ENCODE data around the gene HOMER3. TPM values are rescaled to one million over a fixed set of nuclear protein-coding genes. Genes with fewer than 3 reads are reported as not detected.

Gene HOMER3
- total and polyA plus RNA-seq, 2 donors (not counting 1 experiment from before 2014, with no cell fraction given), result 23.7 to 70.2 TPM

GRCh38 chr19:18987456-18987855 lies 46.4 kb upstream of the HOMER3 start:
- H3K79me2 ChIP-seq (ENCODE audit: control insufficient read depth, insufficient read depth, low read length), result no peaks in the 10 kb centered on the region
- no peak overlapping the region for H3K27ac ChIP-seq (ENCODE audit: insufficient read depth, low read length)
- no peak overlapping the region for H3K9ac ChIP-seq (ENCODE audit: insufficient read depth, low read length)
- no peak overlapping the region for H3K4me2 ChIP-seq (ENCODE audit: extremely low read depth, insufficient read depth, low read length)
- no peak for TF ChIP-seq EZH2 (IDR thresholded peaks at IDR 0.05; ENCODE audit: low read length, missing control alignments)
- TF ChIP-seq, protein P1, sequence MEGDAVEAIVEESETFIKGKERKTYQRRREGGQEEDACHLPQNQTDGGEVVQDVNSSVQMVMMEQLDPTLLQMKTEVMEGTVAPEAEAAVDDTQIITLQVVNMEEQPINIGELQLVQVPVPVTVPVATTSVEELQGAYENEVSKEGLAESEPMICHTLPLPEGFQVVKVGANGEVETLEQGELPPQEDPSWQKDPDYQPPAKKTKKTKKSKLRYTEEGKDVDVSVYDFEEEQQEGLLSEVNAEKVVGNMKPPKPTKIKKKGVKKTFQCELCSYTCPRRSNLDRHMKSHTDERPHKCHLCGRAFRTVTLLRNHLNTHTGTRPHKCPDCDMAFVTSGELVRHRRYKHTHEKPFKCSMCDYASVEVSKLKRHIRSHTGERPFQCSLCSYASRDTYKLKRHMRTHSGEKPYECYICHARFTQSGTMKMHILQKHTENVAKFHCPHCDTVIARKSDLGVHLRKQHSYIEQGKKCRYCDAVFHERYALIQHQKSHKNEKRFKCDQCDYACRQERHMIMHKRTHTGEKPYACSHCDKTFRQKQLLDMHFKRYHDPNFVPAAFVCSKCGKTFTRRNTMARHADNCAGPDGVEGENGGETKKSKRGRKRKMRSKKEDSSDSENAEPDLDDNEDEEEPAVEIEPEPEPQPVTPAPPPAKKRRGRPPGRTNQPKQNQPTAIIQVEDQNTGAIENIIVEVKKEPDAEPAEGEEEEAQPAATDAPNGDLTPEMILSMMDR (conservative IDR thresholded peaks at IDR 0.05 in 1 of 2, IDR thresholded peaks at IDR 0.05 in 1 of 2; ENCODE audit: low read depth in 1 of 2, low read length in 2 of 2), result no peak
- no peak overlapping the region for H3K4me3 ChIP-seq (replicated peaks in 1 of 4; ENCODE audit: control extremely low read depth in 1 of 4, insufficient read depth in 1 of 4, low read depth in 3 of 4, low read length in 4 of 4)
- peaks cover 5% of the 10 kb centered on the region for H3K36me3 ChIP-seq (ENCODE audit: control insufficient read depth, insufficient read depth, low read length)
- no peaks in the 10 kb centered on the region for H4K20me1 ChIP-seq (ENCODE audit: control insufficient read depth, extremely low read depth, insufficient read depth, low read length)
- H3K4me1 ChIP-seq (ENCODE audit: control insufficient read depth, extremely low read depth, insufficient read depth, low read length), result no peaks in the 10 kb centered on the region
- H3K9me3 ChIP-seq (ENCODE audit: control insufficient read depth, insufficient read depth, low read depth, low read length), result no peaks in the 10 kb centered on the region
- no peak overlapping the region for H2AFZ ChIP-seq (ENCODE audit: low read length)
- peaks cover 5% of the 10 kb centered on the region for H3K27me3 ChIP-seq (ENCODE audit: control insufficient read depth, insufficient read depth, low read length)
- no peak for DNase-seq (ENCODE audit: low read depth in 2 of 2)

- Histone ChIP-seq H3K36me3 (ENCODE audit: control insufficient read depth, insufficient read depth, low read length) (no peaks in the 10 kb centered on the region), H3K9ac (ENCODE audit: insufficient read depth, low read length) (no peak overlapping the region), H3K9me3 (ENCODE audit: control insufficient read depth, insufficient read depth, low read depth, low read length) (no peaks in the 10 kb centered on the region), H3K4me2 (ENCODE audit: extremely low read depth, insufficient read depth, low read length) (no peak overlapping the region), H3K79me2 (ENCODE audit: control insufficient read depth, insufficient read depth, low read length) (no peaks in the 10 kb centered on the region), H3K27me3 (ENCODE audit: control insufficient read depth, insufficient read depth, low read length) (peaks cover 5% of the 10 kb centered on the region), H4K20me1 (ENCODE audit: control insufficient read depth, extremely low read depth, insufficient read depth, low read length) (no peaks in the 10 kb centered on the region), H3K4me1 (ENCODE audit: control insufficient read depth, extremely low read depth, insufficient read depth, low read length) (no peaks in the 10 kb centered on the region), H2AFZ (ENCODE audit: low read length) (no peak overlapping the region), H3K4me3 (replicated peaks in 1 of 4; ENCODE audit: control extremely low read depth in 1 of 4, insufficient read depth in 1 of 4, low read depth in 3 of 4, low read length in 4 of 4) (no peak overlapping the region), H3K27ac (ENCODE audit: insufficient read depth, low read length) (no peak overlapping the region)
- no peak for TF ChIP-seq EZH2 (IDR thresholded peaks at IDR 0.05; ENCODE audit: low read length, missing control alignments)
- TF ChIP-seq, protein P1 (conservative IDR thresholded peaks at IDR 0.05 in 1 of 2, IDR thresholded peaks at IDR 0.05 in 1 of 2; ENCODE audit: low read depth in 1 of 2, low read length in 2 of 2), result no peak
- no peak for DNase-seq (ENCODE audit: low read depth in 2 of 2)
Measured at GRCh38 chr19:18985257-18985656, 44.2 kb upstream of the HOMER3 start.

DNA sequence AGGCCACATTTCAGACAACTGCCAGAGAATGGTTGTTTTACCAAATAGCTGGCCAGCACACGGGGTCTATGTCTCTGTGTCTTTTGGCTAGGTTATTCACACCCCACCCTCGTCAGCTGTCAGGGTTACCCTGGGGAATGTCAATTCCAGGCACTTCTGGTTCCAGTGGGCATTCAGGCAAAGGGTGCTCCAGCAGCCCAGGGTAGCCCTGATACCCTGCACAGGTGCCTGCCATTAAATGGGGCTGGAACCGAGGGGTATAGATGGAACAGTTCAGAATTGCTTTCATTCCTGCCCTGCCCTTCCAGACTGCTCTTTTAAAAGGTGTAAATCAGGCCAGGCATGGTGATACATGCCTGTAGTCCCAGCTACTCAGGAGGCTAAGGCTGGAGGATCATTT lies 43.2 kb upstream of the HOMER3 start:
- no peak overlapping the region for H3K4me2 ChIP-seq (ENCODE audit: extremely low read depth, insufficient read depth, low read length)
- no peaks in the 10 kb centered on the region for H3K4me1 ChIP-seq (ENCODE audit: control insufficient read depth, extremely low read depth, insufficient read depth, low read length)
- no peak for DNase-seq (ENCODE audit: low read depth in 2 of 2)
- H3K9me3 ChIP-seq (ENCODE audit: control insufficient read depth, insufficient read depth, low read depth, low read length), result no peaks in the 10 kb centered on the region
- no peak overlapping the region for H3K9ac ChIP-seq (ENCODE audit: insufficient read depth, low read length)
- H3K27me3 ChIP-seq (ENCODE audit: control insufficient read depth, insufficient read depth, low read length), result peaks cover 5% of the 10 kb centered on the region
- no peak overlapping the region for H3K4me3 ChIP-seq (replicated peaks in 1 of 4; ENCODE audit: control extremely low read depth in 1 of 4, insufficient read depth in 1 of 4, low read depth in 3 of 4, low read length in 4 of 4)
- H2AFZ ChIP-seq (ENCODE audit: low read length), result no peak overlapping the region
- H3K79me2 ChIP-seq (ENCODE audit: control insufficient read depth, insufficient read depth, low read length), result no peaks in the 10 kb centered on the region
- no peaks in the 10 kb centered on the region for H3K36me3 ChIP-seq (ENCODE audit: control insufficient read depth, insufficient read depth, low read length)
- TF ChIP-seq EZH2 (IDR thresholded peaks at IDR 0.05; ENCODE audit: low read length, missing control alignments), result no peak
- TF ChIP-seq, protein P1 (conservative IDR thresholded peaks at IDR 0.05 in 1 of 2, IDR thresholded peaks at IDR 0.05 in 1 of 2; ENCODE audit: low read depth in 1 of 2, low read length in 2 of 2), result no peak
- H3K27ac ChIP-seq (ENCODE audit: insufficient read depth, low read length), result no peak overlapping the region
- H4K20me1 ChIP-seq (ENCODE audit: control insufficient read depth, extremely low read depth, insufficient read depth, low read length), result no peaks in the 10 kb centered on the region
